ENCODE data around the gene PIAS2.

- no peak for TF ChIP-seq CTCF (IDR thresholded peaks at IDR 0.05)
- TF ChIP-seq POLR2AphosphoS5 (IDR thresholded peaks at IDR 0.05), result peak; percentile 12
These were observed 30.4 kb downstream of the PIAS2 start for GRCh38 chr18:46886893-46887292.
